Measurements from ENCODE around the gene PARVB. TPM values are rescaled to one million over a fixed set of nuclear protein-coding genes. Genes with fewer than 3 reads are reported as not detected.

The PARVB gene
- total RNA-seq, 4 donors from 2014 or later, result 3.3 to 20.8 (median 11.7) TPM

GRCh38 chr22:44116331-44116730 lies 92.2 kb downstream of the PARVB start:
- Histone ChIP-seq H3K27ac (no peak overlapping the region), H3K27me3 (no peaks in the 10 kb centered on the region), H3K36me3 (peaks cover 0 to 16% (median 0%) of the 10 kb centered on the region in 3 donors), H3K9me3 (no peaks in the 10 kb centered on the region), H3K4me1 (no peaks in the 10 kb centered on the region), H3K4me3 (no peak overlapping the region)
- TF ChIP-seq POLR2A (IDR thresholded peaks at IDR 0.05) (no peak), CTCF (IDR thresholded peaks at IDR 0.05) (no peak)
- no peak for DNase-seq
- intact Hi-C loops (cut with DNase I), result no loop called here
- 89 to 91% methylated on average over 9 to 10 of the region's 12 CpGs for WGBS, 2 donors

- no peak for TF ChIP-seq CTCF (IDR thresholded peaks at IDR 0.05)
- no peak for TF ChIP-seq POLR2A (IDR thresholded peaks at IDR 0.05)
- DNase-seq, result no peak
- no peaks in the 10 kb centered on the region for H3K4me1 ChIP-seq
- no peaks in the 10 kb centered on the region for H3K9me3 ChIP-seq
- intact Hi-C loops (cut with DNase I), result no loop called here
- H3K36me3 ChIP-seq, result peaks cover 0 to 16% (median 0%) of the 10 kb centered on the region in 3 donors
- no peak overlapping the region for H3K4me3 ChIP-seq
- WGBS, 2 donors, result 70 to 77% methylated on average over 7 to 12 of the region's 16 CpGs
- H3K27ac ChIP-seq, result no peak overlapping the region
- no peaks in the 10 kb centered on the region for H3K27me3 ChIP-seq
Measured at GRCh38 chr22:44116755-44117684, 92.9 kb downstream of the PARVB start.

GRCh38 chr22:44117746-44118145 lies 93.6 kb downstream of the PARVB start:
- TF ChIP-seq POLR2A (IDR thresholded peaks at IDR 0.05), result no peak
- TF ChIP-seq CTCF (IDR thresholded peaks at IDR 0.05), result no peak
- Histone ChIP-seq H3K27ac (no peak overlapping the region), H3K4me3 (no peak overlapping the region), H3K27me3 (no peaks in the 10 kb centered on the region), H3K4me1 (no peaks in the 10 kb centered on the region), H3K9me3 (no peaks in the 10 kb centered on the region), H3K36me3 (peaks cover 0 to 16% (median 0%) of the 10 kb centered on the region in 3 donors)
- intact Hi-C loops (cut with DNase I), result no loop called here
- WGBS, 2 donors, result 59 to 71% methylated on average over 3 of the region's 3 CpGs
- DNase-seq, result no peak

DNA sequence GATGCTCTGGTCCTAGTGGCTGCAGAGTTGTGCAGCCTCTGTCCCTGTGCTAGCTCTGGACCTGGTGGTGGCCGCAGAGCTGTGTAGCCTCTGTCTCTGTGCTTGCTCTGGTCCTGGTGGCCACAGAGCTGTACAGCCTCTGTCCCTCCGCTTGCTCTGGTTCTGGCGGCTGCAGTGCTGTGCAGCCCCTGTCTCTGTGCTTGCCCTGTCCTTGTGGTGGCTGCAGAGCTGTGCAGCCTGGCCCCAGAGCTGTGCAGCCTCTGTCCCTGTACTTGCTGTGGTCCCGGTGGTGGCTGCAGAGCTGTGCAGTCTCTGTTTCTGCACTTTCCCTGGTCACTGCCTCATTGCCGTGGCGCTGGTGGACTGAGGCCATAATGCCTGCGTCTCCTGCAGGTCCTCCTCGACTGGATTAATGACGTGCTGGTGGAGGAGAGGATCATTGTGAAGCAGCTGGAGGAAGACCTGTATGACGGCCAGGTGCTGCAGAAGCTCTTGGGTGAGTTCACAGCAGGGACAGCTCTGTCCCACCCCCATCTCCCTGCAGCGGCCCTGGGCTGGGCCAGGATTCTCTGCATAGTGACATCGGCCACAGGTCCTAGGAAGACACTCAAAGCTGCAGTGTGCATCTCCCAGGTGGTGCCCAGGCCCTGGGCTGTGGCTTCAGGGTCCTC lies 94.7 kb downstream of the PARVB start:
- Histone ChIP-seq H3K4me1 (no peaks in the 10 kb centered on the region), H3K4me3 (no peak overlapping the region), H3K27ac (no peak overlapping the region), H3K27me3 (no peaks in the 10 kb centered on the region), H3K9me3 (no peaks in the 10 kb centered on the region), H3K36me3 (peaks cover 0 to 16% (median 0%) of the 10 kb centered on the region in 3 donors)
- WGBS, 2 donors, result 79 to 82% methylated on average over 2 to 5 of the region's 12 CpGs
- intact Hi-C loops (cut with DNase I), result no loop called here
- DNase-seq, result no peak
- TF ChIP-seq POLR2A (IDR thresholded peaks at IDR 0.05), result no peak
- TF ChIP-seq CTCF (IDR thresholded peaks at IDR 0.05), result no peak

Measured in esophagus squamous epithelium (tissue), 5 donors.